HEK293 (cell line): Measurements from ENCODE around the gene CBX2.

Experiments used
- CTCF ChIA-PET: fragments of 350-600 bp; formaldehyde crosslinking; extraction: SDS; loops from one replicate; lab custom pipeline; 2021; ENCODE audit warnings: antibody characterized with exemption; lab: Yijun Ruan, JAX
- POLR2A ChIA-PET: fragments of 300-600 bp; formaldehyde crosslinking; extraction: SDS; loops from one replicate; lab custom pipeline; 2020; ENCODE audit warnings: antibody characterized with exemption, inconsistent platforms; lab: Yijun Ruan, JAX
- H3K27ac ChIP-seq: fragments of 200-500 bp; sonication (Bioruptor generic); 2 replicates; pipeline ENCODE4 v1.5.1; 2014; ENCODE audit warnings: low read depth, low read length, control low read depth, inconsistent platforms; ENCODE audit errors: extremely low read depth
- H3K36me3 ChIP-seq, 2 experiments: fragments of 200-500 bp in 1 of 2; sonication (Bioruptor generic) in 1 of 2; 1 replicate in 1 of 2; 2 replicates in 1 of 2; pipeline ENCODE4 v1.5.1; 2014 to 2017; ENCODE audit warnings: inconsistent platforms in 2 of 2, low read length in 2 of 2; ENCODE audit not compliant: control insufficient read depth in 2 of 2, insufficient read depth in 1 of 2
- H3K4me1 ChIP-seq: fragments of 200-500 bp; sonication (Bioruptor generic); 2 replicates; pipeline ENCODE4 v1.5.1; 2014; ENCODE audit warnings: mild to moderate bottlenecking, low read length, inconsistent platforms; ENCODE audit not compliant: control insufficient read depth, insufficient read depth
- H3K4me3 ChIP-seq: 2 replicates; pipeline ENCODE4 v1.5.1; 2011; ENCODE audit warnings: low read depth, mild to moderate bottlenecking, control low read depth, low read length, moderate library complexity
- H3K9me3 ChIP-seq: fragments of 200-500 bp; sonication (Bioruptor generic); 2 replicates; pipeline ENCODE4 v1.5.1; 2014; ENCODE audit warnings: low read depth, low read length, inconsistent platforms; ENCODE audit not compliant: control insufficient read depth, insufficient read depth
- ELK4 ChIP-seq: IDR thresholded peaks from 2 replicates; pipeline ENCODE4 v1.6.1; 2011; ENCODE audit warnings: mild to moderate bottlenecking, low read depth, low read length, borderline replicate concordance
- MZF1 ChIP-seq: fragments of 450-650 bp; formaldehyde crosslinking; IDR thresholded peaks from 2 replicates; pipeline ENCODE4 v1.5.1; 2017; ENCODE audit warnings: missing biosample characterization, missing genetic modification characterization, borderline replicate concordance
- PRDM10 ChIP-seq: fragments of 450-650 bp; formaldehyde crosslinking; IDR thresholded peaks from 2 replicates; pipeline ENCODE4 v1.5.1; 2016; ENCODE audit warnings: missing biosample characterization, missing genetic modification characterization
- ZBTB20 ChIP-seq: fragments of 450-650 bp; formaldehyde crosslinking; IDR thresholded peaks from 2 replicates; pipeline ENCODE4 v1.5.1; 2016; ENCODE audit warnings: missing biosample characterization, missing genetic modification characterization
- ZBTB44 ChIP-seq: fragments of 450-650 bp; IDR thresholded peaks from 2 replicates; pipeline ENCODE4 v1.5.1; 2018; ENCODE audit warnings: missing biosample characterization, mild to moderate bottlenecking, missing genetic modification characterization
- ZBTB6 ChIP-seq: fragments of 450-650 bp; formaldehyde crosslinking; IDR thresholded peaks from 2 replicates; pipeline ENCODE4 v1.5.1; 2017; ENCODE audit warnings: missing biosample characterization, missing genetic modification characterization
- ZBTB7A ChIP-seq: fragments of 450-650 bp; formaldehyde crosslinking; IDR thresholded peaks from 2 replicates; pipeline ENCODE4 v1.5.1; 2016; ENCODE audit warnings: low read depth, missing biosample characterization, missing genetic modification characterization
- ZEB2 ChIP-seq: fragments of 450-650 bp; formaldehyde crosslinking; IDR thresholded peaks from 2 replicates; pipeline ENCODE4 v1.5.1; 2016; ENCODE audit warnings: missing biosample characterization, missing genetic modification characterization
- ZFP3 ChIP-seq: fragments of 450-650 bp; formaldehyde crosslinking; IDR thresholded peaks from 2 replicates; pipeline ENCODE4 v1.5.1; 2016; ENCODE audit warnings: low read depth, missing biosample characterization, missing genetic modification characterization
- ZFP41 ChIP-seq: fragments of 450-650 bp; formaldehyde crosslinking; IDR thresholded peaks from 2 replicates; pipeline ENCODE4 v1.5.1; 2016; ENCODE audit warnings: missing biosample characterization, missing genetic modification characterization, borderline replicate concordance
- ZNF133 ChIP-seq: fragments of 450-650 bp; formaldehyde crosslinking; IDR thresholded peaks from 2 replicates; pipeline ENCODE4 v1.5.1; 2016; ENCODE audit warnings: missing biosample characterization, missing genetic modification characterization
- ZNF292 ChIP-seq: fragments of 450-650 bp; formaldehyde crosslinking; IDR thresholded peaks from 2 replicates; pipeline ENCODE4 v1.5.1; 2016; ENCODE audit warnings: low read depth, missing biosample characterization, missing genetic modification characterization, borderline replicate concordance
- ZNF335 ChIP-seq: fragments of 450-650 bp; formaldehyde crosslinking; conservative IDR thresholded peaks from 2 replicates; pipeline ENCODE4 v1.5.1; 2016; ENCODE audit warnings: missing biosample characterization, missing genetic modification characterization
- ZNF449 ChIP-seq: fragments of 450-650 bp; formaldehyde crosslinking; IDR thresholded peaks from 2 replicates; pipeline ENCODE4 v1.5.1; 2017; ENCODE audit warnings: missing biosample characterization, mild to moderate bottlenecking, missing genetic modification characterization, moderate library complexity
- ZNF48 ChIP-seq: fragments of 450-650 bp; formaldehyde crosslinking; IDR thresholded peaks from 2 replicates; pipeline ENCODE4 v1.5.1; 2016; ENCODE audit warnings: missing biosample characterization, missing genetic modification characterization
- ZNF530 ChIP-seq: fragments of 450-650 bp; formaldehyde crosslinking; IDR thresholded peaks from 2 replicates; pipeline ENCODE4 v1.5.1; 2016; ENCODE audit warnings: low read depth, missing biosample characterization, missing genetic modification characterization
- ZNF555 ChIP-seq: fragments of 450-650 bp; formaldehyde crosslinking; conservative IDR thresholded peaks from 2 replicates; pipeline ENCODE4 v1.5.1; 2017; ENCODE audit warnings: missing biosample characterization, mild to moderate bottlenecking, missing genetic modification characterization, inconsistent platforms
- ZNF561 ChIP-seq: fragments of 450-650 bp; IDR thresholded peaks from 2 replicates; pipeline ENCODE4 v1.5.1; 2018; ENCODE audit warnings: missing biosample characterization, missing genetic modification characterization, borderline replicate concordance
- ZNF664 ChIP-seq: fragments of 450-650 bp; formaldehyde crosslinking; IDR thresholded peaks from 2 replicates; pipeline ENCODE4 v1.5.1; 2016; ENCODE audit warnings: missing biosample characterization, missing genetic modification characterization
- ZNF791 ChIP-seq: fragments of 450-650 bp; formaldehyde crosslinking; IDR thresholded peaks from 2 replicates; pipeline ENCODE4 v1.5.1; 2016; ENCODE audit warnings: missing biosample characterization, missing genetic modification characterization
- ZNF837 ChIP-seq: fragments of 450-650 bp; formaldehyde crosslinking; IDR thresholded peaks from 2 replicates; pipeline ENCODE4 v1.5.1; 2016; ENCODE audit warnings: missing biosample characterization, missing genetic modification characterization
- ZNF843 ChIP-seq: fragments of 450-650 bp; formaldehyde crosslinking; IDR thresholded peaks from 2 replicates; pipeline ENCODE4 v1.5.1; 2016; ENCODE audit warnings: missing biosample characterization, missing genetic modification characterization
- ZSCAN5A ChIP-seq: fragments of 450-650 bp; formaldehyde crosslinking; IDR thresholded peaks from 2 replicates; pipeline ENCODE4 v1.5.1; 2016; ENCODE audit warnings: missing biosample characterization, missing genetic modification characterization

CBX2 gene

GRCh38 chr17:79728908-79729471 is 49.0 kb upstream of the CBX2 start:
- Histone ChIP-seq H3K4me3 (no peak overlapping the region), H3K27ac (no peak overlapping the region), H3K9me3 (no peaks in the 10 kb centered on the region), H3K4me1 (no peaks in the 10 kb centered on the region), H3K36me3 (no peaks in the 10 kb centered on the region)
- ChIA-PET CTCF (interaction anchor here (0.6 to 3.9 kb wide), 4 partner anchors 12 to 116 kb away, joined by 3 to 31 read pairs (median 4); no protein-coding TSS in a partner anchor), POLR2A (interaction anchor here (0.6 kb wide), 1 partner anchor 23 kb away, joined by 3 read pairs; no protein-coding TSS in a partner anchor)
- no peak for TF ChIP-seq ZBTB20 (tag by site-specific recombination)
- TF ChIP-seq PRDM10 (tag by site-specific recombination), result no peak
- TF ChIP-seq ZSCAN5A (tag by site-specific recombination), result no peak
- TF ChIP-seq ZNF664, result no peak
- TF ChIP-seq ZBTB44 (tag by site-specific recombination), result no peak
- TF ChIP-seq ZBTB6, result no peak
- no peak for TF ChIP-seq ZNF133
- TF ChIP-seq ZNF791 (tag by site-specific recombination), result no peak
- no peak for TF ChIP-seq ZNF48 (tag by site-specific recombination)
- TF ChIP-seq ZNF837 (tag by site-specific recombination), result no peak

GRCh38 chr17:79729761-79730160 is 48.2 kb upstream of the CBX2 start:
- Histone ChIP-seq H3K9me3 (no peaks in the 10 kb centered on the region), H3K36me3 (no peaks in the 10 kb centered on the region), H3K4me3 (no peak overlapping the region), H3K4me1 (no peaks in the 10 kb centered on the region), H3K27ac (no peak overlapping the region)
- CTCF ChIA-PET, result interaction anchor here (0.7 to 3.9 kb wide), 2 partner anchors 12 to 186 kb away, joined by 3 to 31 read pairs; no protein-coding TSS in a partner anchor
- no peak for TF ChIP-seq ZNF843 (tag by site-specific recombination)
- no peak for TF ChIP-seq ZFP41 (tag by site-specific recombination)
- TF ChIP-seq ZNF530 (tag by site-specific recombination), result no peak
- TF ChIP-seq ZNF292 (tag by site-specific recombination), result no peak
- TF ChIP-seq ZEB2 (tag by site-specific recombination), result no peak
- TF ChIP-seq ZBTB7A, result no peak
- no peak for TF ChIP-seq ZNF561 (tag by site-specific recombination)
- TF ChIP-seq ELK4, result no peak
- TF ChIP-seq MZF1 (tag by site-specific recombination), result no peak
- no peak for TF ChIP-seq ZNF449 (tag by site-specific recombination)
- TF ChIP-seq ZNF48 (tag by site-specific recombination), result no peak
- TF ChIP-seq ZNF335 (tag by site-specific recombination), result no peak
- no peak for TF ChIP-seq ZNF555 (tag by site-specific recombination)
- no peak for TF ChIP-seq ZNF664
- no peak for TF ChIP-seq ZFP3 (tag by site-specific recombination)
- POLR2A ChIA-PET, result no interaction called here
